ENCODE data around the gene NFIB.

NFIB gene

DNA sequence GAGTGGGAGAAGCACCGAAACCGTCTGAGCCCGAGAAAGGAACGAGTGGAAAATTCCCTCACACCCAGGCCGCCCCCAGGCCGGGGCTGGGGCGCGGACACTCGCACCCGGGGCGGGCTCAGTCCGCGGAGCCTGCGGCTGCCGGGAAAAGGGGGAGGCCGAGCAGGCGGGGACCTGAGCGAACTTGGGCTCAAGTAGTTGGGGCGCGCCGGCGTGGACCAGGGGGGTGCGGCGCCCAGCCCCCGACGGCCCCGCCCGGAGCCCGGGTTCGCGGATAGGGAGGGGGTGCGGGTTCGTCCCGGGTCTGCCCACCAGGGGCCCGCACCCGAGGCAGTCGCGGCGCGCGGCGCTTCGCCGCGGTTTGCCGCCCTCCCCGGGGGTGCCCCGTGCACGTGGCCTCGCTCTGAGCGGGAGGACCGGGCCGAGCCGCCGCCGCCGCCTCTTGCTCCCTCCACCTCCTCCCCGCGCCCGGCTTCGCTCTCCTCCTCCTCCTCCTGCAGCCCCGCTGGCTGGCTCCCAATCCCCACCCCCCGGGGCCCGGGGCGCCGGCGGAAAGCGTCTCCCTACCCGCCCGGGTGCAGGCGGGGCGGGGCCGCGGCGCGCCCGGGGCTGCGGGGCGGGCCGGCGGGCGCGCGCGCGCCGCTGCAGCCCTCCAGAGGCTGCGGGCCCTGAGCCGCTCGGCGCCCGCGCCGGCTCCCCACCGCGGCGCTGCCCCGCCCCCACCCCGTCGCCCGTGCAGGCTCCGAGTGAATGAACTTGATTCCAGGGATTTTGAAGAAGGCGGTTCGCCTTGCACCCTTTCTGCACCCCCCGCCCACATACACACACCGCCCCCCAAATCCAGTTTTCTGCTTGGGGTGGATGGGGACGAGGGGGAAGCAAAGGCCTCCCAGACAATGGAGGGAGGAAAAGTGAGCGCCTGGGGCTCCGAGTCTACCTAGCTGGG, 1.3 kb upstream of the NFIB start:
- Histone ChIP-seq H3K9ac (ENCODE audit: low read length) (peak overlapping the region; percentile 45), H3K27ac (ENCODE audit: low read depth, low read length) (peak overlapping the region; percentile 93), H3K27me3 (ENCODE audit: control insufficient read depth, insufficient read depth, low read length) (no peaks in the 10 kb centered on the region), H3K4me3 (ENCODE audit: low read length) (peak overlapping the region; percentile 70), H3K4me1 (ENCODE audit: control insufficient read depth, insufficient read depth, low read length) (peaks cover 18% of the 10 kb centered on the region), H3K36me3 (ENCODE audit: control insufficient read depth, insufficient read depth, low read length) (no peaks in the 10 kb centered on the region)

DNA sequence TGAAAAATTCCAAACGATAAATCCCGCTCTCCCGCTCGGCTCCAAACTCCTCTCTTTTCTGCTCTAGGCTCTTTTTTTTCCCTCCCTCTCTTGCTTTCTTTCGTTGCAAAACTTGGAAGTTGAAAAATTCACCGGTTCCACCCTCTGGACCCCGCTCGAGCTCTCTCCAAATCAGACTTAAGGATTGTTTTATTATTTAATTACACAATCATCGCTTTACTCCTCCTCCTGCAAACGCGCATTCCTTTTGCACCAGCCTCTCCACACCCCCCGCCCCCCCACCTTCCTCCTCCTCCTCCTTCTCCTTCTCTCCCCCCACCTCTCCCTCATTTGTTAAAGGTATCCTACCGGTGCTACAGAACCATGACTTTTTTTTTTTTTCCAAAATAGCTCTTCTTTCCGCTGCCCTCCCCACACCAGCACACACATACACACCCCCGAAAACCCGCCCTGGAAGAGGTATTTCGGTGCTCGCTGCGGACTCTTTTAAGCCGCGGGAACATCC, 535 bp upstream of the NFIB start:
- H3K27ac ChIP-seq (ENCODE audit: low read depth, low read length), result peak overlapping the region; percentile 93
- H3K4me1 ChIP-seq (ENCODE audit: control insufficient read depth, insufficient read depth, low read length), result peaks cover 16% of the 10 kb centered on the region
- no peaks in the 10 kb centered on the region for H3K27me3 ChIP-seq (ENCODE audit: control insufficient read depth, insufficient read depth, low read length)
- peak overlapping the region; percentile 45 for H3K9ac ChIP-seq (ENCODE audit: low read length)
- no peaks in the 10 kb centered on the region for H3K36me3 ChIP-seq (ENCODE audit: control insufficient read depth, insufficient read depth, low read length)
- H3K4me3 ChIP-seq (ENCODE audit: low read length), result peak overlapping the region; percentile 69

DNA sequence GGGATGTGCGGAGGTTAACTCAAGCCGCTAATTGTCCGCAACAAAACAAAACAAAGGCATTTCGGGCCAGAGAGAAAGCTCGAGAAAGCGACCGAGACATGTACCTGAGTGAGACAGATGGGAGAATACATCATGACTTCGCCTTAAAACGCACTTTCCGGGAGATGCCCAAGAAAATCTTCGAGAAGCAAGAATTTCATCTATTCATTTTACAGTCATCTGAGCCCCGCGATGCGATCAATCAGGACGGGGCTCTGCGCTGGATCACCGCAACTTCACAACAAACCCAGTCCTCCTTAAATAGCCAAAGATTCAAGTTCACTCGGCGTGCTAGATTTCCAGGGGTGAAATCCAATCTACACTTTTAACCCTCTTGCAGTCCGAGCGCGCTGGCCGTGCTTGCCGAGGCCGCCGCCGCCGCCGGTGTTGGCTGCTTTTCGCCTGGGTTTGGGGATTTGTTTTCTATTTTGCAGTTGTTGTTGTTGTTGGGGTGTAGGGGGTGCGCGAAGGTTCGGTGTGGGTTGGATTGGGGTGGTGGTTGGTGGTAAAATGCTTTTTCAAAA, 482 bp downstream of the NFIB start:
- Histone ChIP-seq H3K4me1 (ENCODE audit: control insufficient read depth, insufficient read depth, low read length) (peaks cover 12% of the 10 kb centered on the region), H3K36me3 (ENCODE audit: control insufficient read depth, insufficient read depth, low read length) (no peaks in the 10 kb centered on the region), H3K27me3 (ENCODE audit: control insufficient read depth, insufficient read depth, low read length) (no peaks in the 10 kb centered on the region), H3K27ac (ENCODE audit: low read depth, low read length) (peak overlapping the region; percentile 76), H3K9ac (ENCODE audit: low read length) (peak overlapping the region; percentile 74), H3K4me3 (ENCODE audit: low read length) (peak overlapping the region; percentile 86)

DNA sequence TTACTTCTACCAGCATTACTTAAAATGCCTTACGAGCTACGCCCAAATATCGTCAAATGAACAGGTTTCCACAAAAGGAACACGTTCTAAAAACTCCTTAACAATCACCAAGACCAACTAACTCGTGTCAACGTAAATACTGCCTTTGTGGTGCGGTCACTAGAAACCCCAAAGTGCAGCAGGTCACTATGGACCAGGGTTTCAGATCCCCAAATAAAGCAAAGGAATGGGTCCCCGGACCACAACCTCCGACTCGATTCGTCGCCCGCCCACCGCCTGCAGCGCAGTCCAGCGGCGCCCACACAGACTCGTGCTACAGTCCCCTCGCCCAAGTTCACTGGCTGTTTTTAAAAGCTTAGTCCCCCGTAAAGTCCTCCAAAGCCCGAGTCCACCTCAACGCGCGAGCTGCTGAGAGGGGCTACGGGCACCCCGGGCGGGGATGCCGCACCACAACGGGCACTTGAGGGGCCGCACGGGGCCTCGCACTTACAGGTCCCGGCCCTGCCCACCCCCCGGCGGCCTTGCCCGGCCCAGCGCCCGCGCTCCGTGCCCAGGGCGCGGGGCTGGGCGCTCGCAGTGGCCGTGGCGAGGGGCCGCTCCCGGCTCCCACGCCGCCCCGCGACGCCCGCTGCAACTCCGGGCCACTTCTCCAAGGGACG, 1.1 kb downstream of the NFIB start:
- H3K9ac ChIP-seq (ENCODE audit: low read length), result peak overlapping the region; percentile 74
- H3K4me3 ChIP-seq (ENCODE audit: low read length), result peak overlapping the region; percentile 86
- no peaks in the 10 kb centered on the region for H3K27me3 ChIP-seq (ENCODE audit: control insufficient read depth, insufficient read depth, low read length)
- no peaks in the 10 kb centered on the region for H3K36me3 ChIP-seq (ENCODE audit: control insufficient read depth, insufficient read depth, low read length)
- H3K27ac ChIP-seq (ENCODE audit: low read depth, low read length), result peak overlapping the region; percentile 76
- H3K4me1 ChIP-seq (ENCODE audit: control insufficient read depth, insufficient read depth, low read length), result peaks cover 12% of the 10 kb centered on the region

DNA sequence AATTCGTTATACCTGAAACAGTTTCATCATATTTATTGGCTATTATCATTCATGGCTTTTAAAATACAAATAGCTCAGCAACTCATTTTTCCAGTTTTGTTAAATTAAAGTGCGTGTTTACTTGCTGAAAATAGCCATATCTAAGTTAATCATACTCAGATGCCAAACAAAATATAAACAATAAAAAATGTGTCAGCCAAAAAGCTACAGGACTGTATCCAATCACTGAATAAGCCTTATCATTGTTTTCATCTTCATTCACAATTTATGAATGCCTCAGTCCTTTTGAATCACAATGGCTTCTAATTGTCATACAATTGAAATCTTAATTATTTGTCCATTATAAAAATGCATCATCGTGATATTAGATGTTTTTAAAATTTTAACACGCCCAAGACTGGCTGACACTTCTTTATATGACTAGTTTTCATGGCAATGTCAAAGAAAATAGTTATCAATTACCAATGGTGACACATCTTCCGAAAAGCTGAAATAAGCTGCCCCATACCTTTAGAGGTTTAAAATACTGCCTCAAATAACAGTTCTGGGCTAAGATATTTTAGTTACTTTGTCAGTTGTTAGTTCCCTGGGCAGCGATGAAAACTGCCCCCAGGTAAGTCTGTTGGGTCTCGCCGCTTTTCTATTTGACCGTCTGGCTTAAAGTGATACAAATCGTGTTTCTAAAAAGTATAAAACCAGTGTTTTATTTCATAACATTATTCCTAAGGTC, 1.8 kb downstream of the NFIB start:
- H3K4me1 ChIP-seq (ENCODE audit: control insufficient read depth, insufficient read depth, low read length), result peaks cover 9% of the 10 kb centered on the region
- no peaks in the 10 kb centered on the region for H3K27me3 ChIP-seq (ENCODE audit: control insufficient read depth, insufficient read depth, low read length)
- H3K36me3 ChIP-seq (ENCODE audit: control insufficient read depth, insufficient read depth, low read length), result no peaks in the 10 kb centered on the region
- H3K4me3 ChIP-seq (ENCODE audit: low read length), result peak overlapping the region; percentile 86
- H3K9ac ChIP-seq (ENCODE audit: low read length), result peak overlapping the region; percentile 74
- peak overlapping the region; percentile 76 for H3K27ac ChIP-seq (ENCODE audit: low read depth, low read length)

DNA sequence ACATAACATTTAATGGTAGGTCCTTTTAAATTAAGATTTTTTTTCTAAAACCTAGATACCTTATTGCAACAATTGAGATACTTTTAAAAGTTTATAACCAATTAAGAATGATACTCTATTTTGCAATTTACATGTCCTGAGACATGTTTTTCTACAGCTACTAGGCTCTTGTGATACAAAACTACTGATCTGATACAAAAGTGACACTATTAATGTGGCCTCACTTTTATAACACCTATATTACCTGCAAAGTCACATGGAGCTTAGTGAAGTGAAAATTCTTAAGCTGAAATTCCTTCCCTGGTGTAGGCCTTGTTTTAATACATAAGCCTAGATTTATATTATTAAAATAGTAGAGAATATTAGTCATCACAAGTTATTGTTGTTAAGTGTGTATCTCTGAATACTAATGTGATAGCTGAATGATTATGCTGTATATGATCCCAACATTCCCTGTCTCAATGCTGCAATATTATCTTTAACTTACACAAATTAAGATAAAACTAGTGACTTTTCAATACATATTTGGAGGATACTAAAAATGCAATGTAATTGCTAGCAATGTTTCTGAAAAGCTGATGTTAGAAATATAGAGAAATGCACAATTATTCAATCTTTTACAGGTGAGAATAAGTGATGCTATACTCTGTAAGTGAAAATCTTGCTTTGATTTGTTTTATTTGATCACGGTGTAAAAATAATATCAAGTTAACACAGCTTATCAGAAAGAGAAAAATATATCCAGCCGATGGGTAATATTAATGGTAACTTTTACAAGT, 2.6 kb downstream of the NFIB start:
- Histone ChIP-seq H3K4me1 (ENCODE audit: control insufficient read depth, insufficient read depth, low read length) (peaks cover 3% of the 10 kb centered on the region), H3K27ac (ENCODE audit: low read depth, low read length) (no peak overlapping the region), H3K4me3 (ENCODE audit: low read length) (peak overlapping the region; percentile 86), H3K36me3 (ENCODE audit: control insufficient read depth, insufficient read depth, low read length) (no peaks in the 10 kb centered on the region), H3K9ac (ENCODE audit: low read length) (no peak overlapping the region), H3K27me3 (ENCODE audit: control insufficient read depth, insufficient read depth, low read length) (no peaks in the 10 kb centered on the region)

DNA sequence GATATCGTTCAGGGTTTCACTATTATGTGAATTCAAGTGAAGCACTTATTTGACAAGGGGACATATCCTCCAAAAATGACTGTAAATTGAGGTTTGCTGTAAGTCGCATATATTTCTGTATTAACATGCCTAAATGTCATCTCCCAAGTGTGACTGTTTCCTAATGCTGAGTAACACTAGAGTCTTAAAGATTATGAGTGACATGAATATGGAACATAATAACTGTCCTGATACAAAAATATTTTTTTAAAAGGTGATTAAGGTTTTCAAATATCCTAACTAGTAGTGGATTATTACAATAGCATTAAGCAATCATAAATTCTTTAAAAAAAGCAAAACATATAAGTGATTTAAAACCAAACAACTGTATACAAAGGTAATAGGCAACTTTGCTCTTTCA, 3.6 kb downstream of the NFIB start:
- no peak overlapping the region for H3K9ac ChIP-seq (ENCODE audit: low read length)
- no peak overlapping the region for H3K27ac ChIP-seq (ENCODE audit: low read depth, low read length)
- H3K4me3 ChIP-seq (ENCODE audit: low read length), result peak overlapping the region; percentile 49
- no peaks in the 10 kb centered on the region for H3K27me3 ChIP-seq (ENCODE audit: control insufficient read depth, insufficient read depth, low read length)
- H3K36me3 ChIP-seq (ENCODE audit: control insufficient read depth, insufficient read depth, low read length), result no peaks in the 10 kb centered on the region
- peaks cover 3% of the 10 kb centered on the region for H3K4me1 ChIP-seq (ENCODE audit: control insufficient read depth, insufficient read depth, low read length)

DNA sequence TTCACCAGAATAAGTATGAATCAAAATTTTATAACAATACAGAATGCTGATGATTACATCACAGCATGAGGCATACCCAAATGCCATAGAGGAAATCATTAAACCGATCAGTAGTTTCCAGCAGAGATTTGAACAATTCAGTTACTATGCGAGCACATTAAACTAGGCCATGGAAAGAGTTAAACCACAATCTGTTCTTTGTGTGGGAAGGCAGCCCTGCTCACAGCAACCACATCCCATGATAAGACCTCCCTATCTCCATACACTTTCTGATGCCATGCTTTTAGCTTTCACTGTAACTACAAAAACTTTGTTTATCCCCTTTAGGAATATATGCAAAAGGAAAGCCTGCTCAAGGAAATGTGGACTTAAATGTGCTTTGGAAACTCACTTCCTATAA, 4.5 kb downstream of the NFIB start:
- H3K36me3 ChIP-seq (ENCODE audit: control insufficient read depth, insufficient read depth, low read length), result no peaks in the 10 kb centered on the region
- H3K27ac ChIP-seq (ENCODE audit: low read depth, low read length), result no peak overlapping the region
- no peaks in the 10 kb centered on the region for H3K27me3 ChIP-seq (ENCODE audit: control insufficient read depth, insufficient read depth, low read length)
- peak overlapping the region; percentile 50 for H3K4me3 ChIP-seq (ENCODE audit: low read length)
- H3K4me1 ChIP-seq (ENCODE audit: control insufficient read depth, insufficient read depth, low read length), result peaks cover 3% of the 10 kb centered on the region
- H3K9ac ChIP-seq (ENCODE audit: low read length), result no peak overlapping the region

DNA sequence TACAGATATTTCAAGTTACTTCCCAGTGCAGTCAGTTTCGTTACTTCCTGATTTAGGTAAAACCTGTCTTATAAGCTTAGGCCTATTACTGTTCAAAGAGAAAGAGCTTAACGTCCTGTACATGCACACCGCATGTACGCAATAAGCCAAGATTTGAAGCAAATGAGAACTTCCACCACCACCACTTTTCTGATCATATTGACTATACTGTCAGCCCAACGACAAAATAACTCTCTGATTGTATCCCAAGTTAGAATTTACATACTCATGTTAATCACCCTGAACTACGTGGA, 5.1 kb downstream of the NFIB start:
- Histone ChIP-seq H3K36me3 (ENCODE audit: control insufficient read depth, insufficient read depth, low read length) (no peaks in the 10 kb centered on the region), H3K4me3 (ENCODE audit: low read length) (no peak overlapping the region), H3K27ac (ENCODE audit: low read depth, low read length) (no peak overlapping the region), H3K9ac (ENCODE audit: low read length) (no peak overlapping the region), H3K27me3 (ENCODE audit: control insufficient read depth, insufficient read depth, low read length) (no peaks in the 10 kb centered on the region), H3K4me1 (ENCODE audit: control insufficient read depth, insufficient read depth, low read length) (peaks cover 3% of the 10 kb centered on the region)

DNA sequence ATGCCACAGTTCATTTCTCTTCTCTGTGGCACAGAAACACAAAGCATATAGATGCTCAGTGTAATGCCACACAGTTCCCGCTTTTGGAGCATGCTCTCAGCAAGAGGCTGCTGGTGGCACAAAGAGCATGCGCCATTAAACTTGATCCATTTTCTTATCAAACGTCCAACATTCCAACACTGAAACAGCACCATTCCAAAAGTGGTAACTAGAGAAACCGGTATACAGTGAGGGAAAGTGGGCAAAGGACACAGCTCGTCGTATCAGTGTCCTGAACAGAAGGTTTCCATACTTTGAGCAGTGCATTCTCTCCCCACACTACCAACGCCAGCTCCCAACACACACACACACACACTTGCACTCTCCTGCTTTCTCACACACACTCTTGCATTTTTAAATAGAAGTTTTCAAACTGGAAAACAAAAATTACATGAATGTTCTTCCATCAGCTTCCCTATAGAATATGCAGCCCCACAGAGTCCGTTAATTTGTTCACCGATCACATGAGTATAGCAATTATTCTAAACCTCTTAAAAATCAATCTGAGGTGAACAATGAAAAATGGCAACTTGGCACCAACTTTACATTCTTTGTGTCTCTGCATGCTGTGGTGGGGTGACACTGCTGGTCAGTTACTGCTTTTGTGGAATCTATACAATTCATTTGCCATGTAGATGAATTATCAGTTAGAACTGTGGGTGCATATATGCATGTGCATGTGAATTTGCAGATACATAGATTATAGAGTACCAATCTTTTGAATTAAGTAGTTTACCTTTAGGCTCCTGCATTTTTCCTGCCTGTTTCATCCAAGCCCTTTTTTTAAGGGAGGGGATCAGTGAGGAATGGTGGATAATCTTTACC, 5.7 kb downstream of the NFIB start:
- no peak overlapping the region for H3K27ac ChIP-seq (ENCODE audit: low read depth, low read length)
- no peaks in the 10 kb centered on the region for H3K27me3 ChIP-seq (ENCODE audit: control insufficient read depth, insufficient read depth, low read length)
- peaks cover 6% of the 10 kb centered on the region for H3K4me1 ChIP-seq (ENCODE audit: control insufficient read depth, insufficient read depth, low read length)
- H3K9ac ChIP-seq (ENCODE audit: low read length), result no peak overlapping the region
- H3K36me3 ChIP-seq (ENCODE audit: control insufficient read depth, insufficient read depth, low read length), result no peaks in the 10 kb centered on the region
- peak overlapping the region; percentile 39 for H3K4me3 ChIP-seq (ENCODE audit: low read length)
